ENCODE data around the gene PIGT. TPM values are rescaled to one million over a fixed set of nuclear protein-coding genes. Genes with fewer than 3 reads are reported as not detected.

Gene PIGT
- total RNA-seq, 4 donors from 2014 or later: 59.8 to 87.3 (median 67.6) TPM

DNA sequence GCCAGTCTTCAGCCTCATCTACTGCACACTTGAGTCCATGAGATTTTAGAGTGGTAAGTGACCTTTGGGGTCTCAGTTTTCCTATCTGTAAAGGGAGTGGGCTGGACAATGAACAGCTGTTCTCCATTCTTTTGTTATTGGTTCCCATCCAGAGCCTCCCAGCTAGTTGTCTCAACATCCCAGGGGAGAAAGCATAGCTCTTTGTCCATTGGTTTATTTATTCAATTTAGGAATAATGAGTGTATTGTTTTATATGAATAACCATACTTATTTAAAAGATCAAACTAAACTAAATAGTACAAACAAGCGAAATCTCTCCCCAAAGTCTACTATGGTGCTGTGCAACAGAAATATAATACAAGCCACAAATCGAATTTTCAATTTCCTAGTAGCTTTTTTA lies 13.7 kb downstream of the PIGT start:
- no peaks in the 10 kb centered on the region for H3K9me3 ChIP-seq
- H3K27ac ChIP-seq: no peak overlapping the region
- H3K36me3 ChIP-seq: peaks cover 0 to 28% of the 10 kb centered on the region in 2 donors
- no peak for ATAC-seq
- TF ChIP-seq POLR2A (IDR thresholded peaks at IDR 0.05) (no peak), POLR2AphosphoS5 (IDR thresholded peaks at IDR 0.05) (no peak), EP300 (IDR thresholded peaks at IDR 0.05) (no peak)
- TF ChIP-seq, protein P1, sequence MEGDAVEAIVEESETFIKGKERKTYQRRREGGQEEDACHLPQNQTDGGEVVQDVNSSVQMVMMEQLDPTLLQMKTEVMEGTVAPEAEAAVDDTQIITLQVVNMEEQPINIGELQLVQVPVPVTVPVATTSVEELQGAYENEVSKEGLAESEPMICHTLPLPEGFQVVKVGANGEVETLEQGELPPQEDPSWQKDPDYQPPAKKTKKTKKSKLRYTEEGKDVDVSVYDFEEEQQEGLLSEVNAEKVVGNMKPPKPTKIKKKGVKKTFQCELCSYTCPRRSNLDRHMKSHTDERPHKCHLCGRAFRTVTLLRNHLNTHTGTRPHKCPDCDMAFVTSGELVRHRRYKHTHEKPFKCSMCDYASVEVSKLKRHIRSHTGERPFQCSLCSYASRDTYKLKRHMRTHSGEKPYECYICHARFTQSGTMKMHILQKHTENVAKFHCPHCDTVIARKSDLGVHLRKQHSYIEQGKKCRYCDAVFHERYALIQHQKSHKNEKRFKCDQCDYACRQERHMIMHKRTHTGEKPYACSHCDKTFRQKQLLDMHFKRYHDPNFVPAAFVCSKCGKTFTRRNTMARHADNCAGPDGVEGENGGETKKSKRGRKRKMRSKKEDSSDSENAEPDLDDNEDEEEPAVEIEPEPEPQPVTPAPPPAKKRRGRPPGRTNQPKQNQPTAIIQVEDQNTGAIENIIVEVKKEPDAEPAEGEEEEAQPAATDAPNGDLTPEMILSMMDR (IDR thresholded peaks at IDR 0.05): no peak
- H3K27me3 ChIP-seq: no peaks in the 10 kb centered on the region
- WGBS, 2 donors (ENCODE audit: low coverage in 1 of 2): 42 to 57% methylated on average over 1 to 2 of the region's 2 CpGs
- H3K4me1 ChIP-seq: peaks cover 0 to 16% (median 0%) of the 10 kb centered on the region in 3 donors
- H3K4me3 ChIP-seq: no peak overlapping the region

DNA sequence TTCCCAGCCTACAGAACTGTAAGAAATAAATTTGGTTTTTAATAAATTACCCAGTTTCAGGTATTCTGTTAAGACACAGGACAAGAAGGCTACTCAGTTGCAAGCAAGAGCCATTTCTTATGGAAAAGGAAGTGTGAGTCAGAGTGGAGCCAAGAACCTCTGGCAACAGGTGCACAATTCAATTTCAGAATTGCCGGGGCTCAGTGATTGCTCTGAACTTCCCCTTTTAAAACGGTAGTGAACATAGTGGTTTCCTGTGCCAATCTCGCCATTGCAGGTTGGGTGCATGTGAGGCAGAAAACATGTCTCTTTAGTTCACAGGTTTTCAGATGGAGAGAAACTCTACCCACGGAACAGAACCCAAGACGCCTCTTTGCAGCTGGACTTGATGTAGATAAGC lies 16.4 kb downstream of the PIGT start:
- H3K4me3 ChIP-seq: no peak overlapping the region
- 47 to 78% methylated on average over 2 to 5 of the region's 5 CpGs for WGBS, 2 donors (ENCODE audit: low coverage in 1 of 2)
- TF ChIP-seq EP300 (IDR thresholded peaks at IDR 0.05) (no peak), POLR2A (IDR thresholded peaks at IDR 0.05) (no peak), POLR2AphosphoS5 (IDR thresholded peaks at IDR 0.05) (no peak)
- TF ChIP-seq, protein P1 (IDR thresholded peaks at IDR 0.05): no peak
- H3K36me3 ChIP-seq: peaks cover 0 to 6% of the 10 kb centered on the region in 2 donors
- no peak for ATAC-seq
- H3K4me1 ChIP-seq: peaks cover 0 to 11% (median 0%) of the 10 kb centered on the region in 3 donors
- no peak overlapping the region for H3K27ac ChIP-seq
- no peaks in the 10 kb centered on the region for H3K27me3 ChIP-seq
- no peaks in the 10 kb centered on the region for H3K9me3 ChIP-seq

DNA sequence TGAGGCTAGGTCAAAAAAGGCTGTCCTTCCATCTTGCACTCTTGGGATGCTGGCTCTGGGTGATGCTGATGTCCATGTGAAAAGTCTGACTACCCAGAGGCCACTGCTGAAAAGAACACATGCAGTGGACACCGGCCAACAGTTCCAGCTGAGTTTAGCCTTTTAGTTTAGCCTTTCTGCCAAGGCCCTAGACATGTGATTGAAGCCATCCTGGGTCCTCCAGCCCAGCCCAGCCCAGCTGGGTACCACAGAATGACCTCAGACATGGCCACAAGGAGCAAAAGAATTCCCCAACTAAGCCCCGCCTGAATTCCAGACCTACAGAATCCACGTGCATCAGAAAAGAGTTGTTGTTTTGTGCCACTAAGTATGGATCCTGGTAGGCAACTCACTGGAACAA lies 17.4 kb downstream of the PIGT start:
- Histone ChIP-seq H3K4me3 (no peak overlapping the region), H3K4me1 (peaks cover 0 to 11% (median 0%) of the 10 kb centered on the region in 3 donors), H3K9me3 (no peaks in the 10 kb centered on the region), H3K27ac (peak overlapping the region in 1 of 4 donors; percentile 43), H3K27me3 (no peaks in the 10 kb centered on the region), H3K36me3 (no peaks in the 10 kb centered on the region)
- peak; percentile 37 for ATAC-seq
- 27% methylated on average over 3 of the region's 3 CpGs; no CpG with 5 or more reads in 1 of the 2 donors for WGBS, 2 donors (ENCODE audit: low coverage in 1 of 2)
- TF ChIP-seq EP300 (IDR thresholded peaks at IDR 0.05): no peak
- TF ChIP-seq POLR2A (IDR thresholded peaks at IDR 0.05): no peak
- no peak for TF ChIP-seq POLR2AphosphoS5 (IDR thresholded peaks at IDR 0.05)

GRCh38 chr20:45433976-45434375 lies 18.0 kb downstream of the PIGT start:
- H3K27me3 ChIP-seq: no peaks in the 10 kb centered on the region
- H3K27ac ChIP-seq: no peak overlapping the region
- TF ChIP-seq, protein P1 (IDR thresholded peaks at IDR 0.05): no peak
- TF ChIP-seq POLR2AphosphoS5 (IDR thresholded peaks at IDR 0.05): no peak
- WGBS, 2 donors (ENCODE audit: low coverage in 1 of 2): 100% methylated on average over 2 of the region's 4 CpGs; no CpG with 5 or more reads in 1 of the 2 donors
- no peaks in the 10 kb centered on the region for H3K9me3 ChIP-seq
- no peaks in the 10 kb centered on the region for H3K36me3 ChIP-seq
- no peak overlapping the region for H3K4me3 ChIP-seq
- no peak for ATAC-seq
- H3K4me1 ChIP-seq: peaks cover 0 to 11% (median 0%) of the 10 kb centered on the region in 3 donors

- 41% methylated on average over 7 of the region's 33 CpGs; no CpG with 5 or more reads in 1 of the 2 donors for WGBS, 2 donors (ENCODE audit: low coverage in 1 of 2)
- H3K27me3 ChIP-seq: no peaks in the 10 kb centered on the region
- H3K27ac ChIP-seq: peak overlapping the region; percentile 57 to 85 (median 81)
- no peaks in the 10 kb centered on the region for H3K9me3 ChIP-seq
- peak; percentile 65 for TF ChIP-seq POLR2AphosphoS5 (IDR thresholded peaks at IDR 0.05)
- TF ChIP-seq POLR2A (IDR thresholded peaks at IDR 0.05): peak; percentile 14 to 23
- TF ChIP-seq, protein P1 (IDR thresholded peaks at IDR 0.05): peak; percentile 88 to 99 (median 96)
- no peak for TF ChIP-seq EP300 (IDR thresholded peaks at IDR 0.05)
- peak; percentile 97 for ATAC-seq
- H3K36me3 ChIP-seq: no peaks in the 10 kb centered on the region
- peaks cover 0 to 11% (median 0%) of the 10 kb centered on the region in 3 donors for H3K4me1 ChIP-seq
- H3K4me3 ChIP-seq: peak overlapping the region; percentile 48 to 59
These were observed 21.0 kb downstream of the PIGT start for GRCh38 chr20:45436732-45437485.
